Sigmoid colon (tissue), 4 donors: Measurements from ENCODE around the gene CTNS.

ENCODE experiments used
- POLR2A ChIP-seq, 2 donors: fragments of 450-650 bp; IDR thresholded peaks; one replicate each; pipeline ENCODE4 v1.6.1; 2016; ENCODE audit warnings: antibody characterized with exemption in 2 of 2, mild to moderate bottlenecking in 2 of 2, moderate library complexity in 2 of 2
- POLR2AphosphoS5 ChIP-seq, 4 donors: sonication (generic); formaldehyde crosslinking; IDR thresholded peaks; one replicate each; pipeline ENCODE4 v1.6.1; 2017; ENCODE audit warnings: antibody characterized with exemption in 4 of 4
- TF ChIP-seq, protein P1 (sequence below), 4 experiments: fragments of 450-650 bp in 3 of 4; fragments of 200-600 bp in 1 of 4; IDR thresholded peaks; one replicate each; pipeline ENCODE4 v1.5.1; 2016 to 2019; ENCODE audit warnings: antibody characterized with exemption in 4 of 4, mild to moderate bottlenecking in 3 of 4, moderate library complexity in 2 of 4

DNA sequence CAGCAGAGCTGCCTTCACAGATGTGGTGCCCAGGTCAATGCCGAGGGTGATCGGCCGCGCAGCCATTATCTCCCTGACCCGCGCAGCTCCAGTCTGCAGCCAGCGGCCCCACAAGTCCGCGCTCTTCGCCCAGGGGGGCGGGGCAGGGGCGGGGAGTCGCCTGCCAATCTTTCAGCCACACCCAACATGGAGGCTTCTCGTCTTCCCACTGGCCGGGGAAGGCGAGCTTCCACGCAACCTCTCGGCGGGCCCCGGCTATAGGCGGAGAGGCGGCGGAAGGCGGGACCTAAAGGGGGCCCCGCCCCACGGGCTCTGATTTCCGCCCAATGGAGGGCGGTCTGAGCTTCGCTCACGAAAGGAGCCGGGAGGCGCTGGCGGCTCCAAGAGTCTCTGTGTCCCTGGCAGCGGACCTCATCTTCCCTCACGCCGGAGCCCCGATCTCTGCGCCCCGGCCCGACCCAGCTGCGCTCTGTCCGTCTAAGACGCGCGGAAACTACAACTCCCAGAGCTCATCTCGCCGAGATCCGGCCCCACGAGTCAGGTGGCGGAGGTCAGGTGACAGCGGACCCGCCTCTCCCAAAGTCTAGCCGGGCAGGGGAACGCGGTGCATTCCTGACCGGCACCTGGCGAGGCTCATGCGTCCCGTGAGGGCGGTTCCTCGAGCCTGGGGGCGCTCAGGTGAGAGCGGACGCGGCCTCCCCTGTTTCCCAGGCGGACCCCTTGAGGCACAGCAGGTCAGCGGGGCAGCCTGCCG lies at the start of gene CTNS, which contains the start of gene SHPK:
- TF ChIP-seq, protein P1, sequence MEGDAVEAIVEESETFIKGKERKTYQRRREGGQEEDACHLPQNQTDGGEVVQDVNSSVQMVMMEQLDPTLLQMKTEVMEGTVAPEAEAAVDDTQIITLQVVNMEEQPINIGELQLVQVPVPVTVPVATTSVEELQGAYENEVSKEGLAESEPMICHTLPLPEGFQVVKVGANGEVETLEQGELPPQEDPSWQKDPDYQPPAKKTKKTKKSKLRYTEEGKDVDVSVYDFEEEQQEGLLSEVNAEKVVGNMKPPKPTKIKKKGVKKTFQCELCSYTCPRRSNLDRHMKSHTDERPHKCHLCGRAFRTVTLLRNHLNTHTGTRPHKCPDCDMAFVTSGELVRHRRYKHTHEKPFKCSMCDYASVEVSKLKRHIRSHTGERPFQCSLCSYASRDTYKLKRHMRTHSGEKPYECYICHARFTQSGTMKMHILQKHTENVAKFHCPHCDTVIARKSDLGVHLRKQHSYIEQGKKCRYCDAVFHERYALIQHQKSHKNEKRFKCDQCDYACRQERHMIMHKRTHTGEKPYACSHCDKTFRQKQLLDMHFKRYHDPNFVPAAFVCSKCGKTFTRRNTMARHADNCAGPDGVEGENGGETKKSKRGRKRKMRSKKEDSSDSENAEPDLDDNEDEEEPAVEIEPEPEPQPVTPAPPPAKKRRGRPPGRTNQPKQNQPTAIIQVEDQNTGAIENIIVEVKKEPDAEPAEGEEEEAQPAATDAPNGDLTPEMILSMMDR (IDR thresholded peaks at IDR 0.05): no peak
- TF ChIP-seq POLR2A (IDR thresholded peaks at IDR 0.05) (peak in 1 of 2 donors; percentile 68), POLR2AphosphoS5 (IDR thresholded peaks at IDR 0.05) (peak; percentile 75 to 91 (median 88))
